NCI-H187 treated with DMSO at 0.1 percent for 48 hours (cell line): ENCODE measurements around the gene IGFL3.
A peak's percentile ranks its signal among the peaks of the same experiment; 100 is the strongest.
"Not testable (repeated sequence)": the region's sequence is repeated elsewhere in the genome, so short reads cannot be mapped to it uniquely, and the experiment has no call there.

Source experiments
- DNase-seq: peaks from one replicate; lab custom pipeline; 2025; lab: John Stamatoyannopoulos, UW

IGFL3 gene

DNA sequence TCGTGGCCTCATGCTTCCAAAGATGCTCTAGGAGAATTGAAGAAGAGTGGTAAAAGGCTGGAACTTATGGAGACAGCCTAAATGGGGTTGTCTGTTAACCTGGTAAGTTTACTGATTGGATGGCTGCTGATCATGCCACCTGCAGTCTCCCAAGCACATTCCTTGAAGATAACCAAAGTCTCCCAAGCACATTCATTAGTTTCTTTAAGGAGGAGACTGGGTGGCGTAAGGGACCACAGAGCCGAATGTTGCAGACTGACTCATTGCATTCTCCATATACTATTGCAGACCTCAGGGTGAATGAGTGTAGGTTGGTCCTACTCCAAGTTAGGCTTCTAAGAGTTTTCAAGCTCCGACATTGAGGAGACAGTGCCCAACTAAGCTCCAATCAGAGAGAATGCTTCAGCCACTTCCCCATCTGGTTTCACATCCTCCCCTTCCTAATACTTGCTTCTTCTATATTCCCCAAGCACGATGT, at the start of gene IGFL3:
Gene IGFL3, minus strand, starts transcription at position 51 of the 478 bp plus-strand sequence. Its CDS starts 39 bp downstream, at position 12.
- no peak for DNase-seq

DNA sequence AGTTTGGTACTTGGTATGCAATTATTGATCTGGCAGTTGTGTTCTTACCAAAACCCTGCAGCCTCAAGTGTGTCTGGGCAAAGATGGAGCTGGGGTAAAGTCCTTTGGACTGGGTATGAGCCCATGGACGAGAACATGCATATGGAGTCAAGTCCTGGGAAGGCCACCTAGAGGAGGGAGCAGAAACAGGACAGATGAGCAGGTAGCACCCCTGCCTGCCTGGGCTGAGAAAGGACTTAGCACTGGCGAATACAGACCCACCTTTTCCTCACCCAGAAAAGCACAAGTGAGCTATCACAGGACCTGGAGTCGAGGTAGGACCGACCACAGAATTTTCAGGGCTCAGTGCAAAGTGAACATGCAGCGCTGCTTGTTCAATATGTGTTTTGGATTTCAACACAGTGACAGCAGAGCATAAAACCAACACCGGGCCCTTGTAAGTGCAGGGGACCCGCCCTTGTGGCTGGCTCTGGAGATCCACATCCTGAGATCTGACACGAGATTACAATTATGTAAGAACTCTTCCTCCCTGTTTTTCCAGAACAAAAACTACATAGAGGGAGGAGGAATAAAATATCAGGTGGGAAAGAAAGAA, 49.5 kb upstream of the IGFL3 start:
- DNase-seq = no peak

DNA sequence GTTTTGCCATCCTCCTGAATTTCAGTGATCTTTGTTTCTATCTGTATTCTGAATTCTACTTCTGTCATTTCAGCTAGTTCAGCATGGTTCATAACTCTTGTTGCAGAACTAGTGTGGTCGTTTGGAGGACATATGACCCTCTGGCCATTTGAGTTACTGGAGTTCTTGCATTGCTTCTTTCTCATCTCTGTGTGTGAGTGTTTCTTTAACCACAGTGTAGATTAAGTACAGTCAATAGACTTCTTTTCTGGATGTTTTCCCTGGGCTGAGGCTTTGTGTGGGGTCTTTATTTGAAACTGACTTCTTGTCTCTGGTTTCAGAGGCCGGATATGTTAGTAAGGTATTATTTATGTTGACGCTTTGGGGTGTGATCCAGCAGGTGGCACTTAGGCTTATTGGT, 38.2 kb upstream of the IGFL3 start:
- DNase-seq = no peak

DNA sequence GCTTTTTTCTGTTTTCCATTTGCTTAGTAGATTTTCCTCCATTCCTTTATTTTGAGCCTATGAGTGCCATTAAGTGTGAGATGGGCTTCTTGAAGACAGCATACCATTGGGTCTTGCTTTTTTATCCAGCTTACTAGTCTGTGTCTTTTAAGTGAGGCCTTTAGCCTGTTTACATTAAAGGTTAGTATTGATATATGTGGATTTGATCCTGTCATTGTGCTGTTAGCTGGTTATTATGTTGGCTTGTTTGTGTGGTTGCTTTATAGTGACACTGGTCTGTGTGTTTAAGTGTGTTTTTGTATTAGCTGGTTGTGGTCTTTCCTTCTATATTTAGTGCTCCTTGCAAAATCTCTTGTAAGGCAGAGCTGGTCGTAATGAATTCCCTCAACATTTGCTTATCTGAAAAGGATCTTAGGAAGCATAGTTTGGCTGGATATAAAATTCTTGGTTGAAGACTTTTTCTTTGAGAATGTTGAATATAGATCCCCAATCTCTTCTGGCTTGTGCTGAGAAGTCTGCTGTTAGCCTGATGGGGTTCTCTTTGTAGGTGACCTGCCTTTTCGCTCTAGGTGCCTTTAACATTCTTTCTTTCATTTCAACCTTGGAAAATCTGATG, 37.3 kb upstream of the IGFL3 start:
- DNase-seq = not testable (repeated sequence)

DNA sequence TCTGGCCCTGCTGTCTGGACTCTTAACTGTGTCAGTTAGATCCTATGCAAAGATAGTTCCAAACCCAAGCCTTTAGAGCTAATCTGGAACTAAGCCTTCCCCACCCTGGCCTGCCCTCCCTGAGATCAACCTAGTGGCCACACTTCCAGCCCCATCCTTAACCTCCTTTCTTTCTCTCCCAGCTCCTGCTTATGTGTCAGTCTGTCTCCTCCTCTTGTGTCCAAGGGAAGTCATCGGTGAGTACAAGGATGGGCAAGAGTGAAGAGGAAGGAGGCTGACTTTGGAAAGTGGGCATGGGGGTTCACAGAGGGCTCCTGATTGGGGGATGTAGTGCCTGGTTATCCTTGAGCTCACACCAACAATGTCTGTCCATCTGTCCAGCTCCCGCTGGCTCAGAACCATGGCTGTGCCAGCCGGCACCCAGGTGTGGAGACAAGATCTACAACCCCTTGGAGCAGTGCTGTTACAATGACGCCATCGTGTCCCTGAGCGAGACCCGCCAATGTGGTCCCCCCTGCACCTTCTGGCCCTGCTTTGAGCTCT, 35.8 kb upstream of the IGFL3 start:
- no peak for DNase-seq

DNA sequence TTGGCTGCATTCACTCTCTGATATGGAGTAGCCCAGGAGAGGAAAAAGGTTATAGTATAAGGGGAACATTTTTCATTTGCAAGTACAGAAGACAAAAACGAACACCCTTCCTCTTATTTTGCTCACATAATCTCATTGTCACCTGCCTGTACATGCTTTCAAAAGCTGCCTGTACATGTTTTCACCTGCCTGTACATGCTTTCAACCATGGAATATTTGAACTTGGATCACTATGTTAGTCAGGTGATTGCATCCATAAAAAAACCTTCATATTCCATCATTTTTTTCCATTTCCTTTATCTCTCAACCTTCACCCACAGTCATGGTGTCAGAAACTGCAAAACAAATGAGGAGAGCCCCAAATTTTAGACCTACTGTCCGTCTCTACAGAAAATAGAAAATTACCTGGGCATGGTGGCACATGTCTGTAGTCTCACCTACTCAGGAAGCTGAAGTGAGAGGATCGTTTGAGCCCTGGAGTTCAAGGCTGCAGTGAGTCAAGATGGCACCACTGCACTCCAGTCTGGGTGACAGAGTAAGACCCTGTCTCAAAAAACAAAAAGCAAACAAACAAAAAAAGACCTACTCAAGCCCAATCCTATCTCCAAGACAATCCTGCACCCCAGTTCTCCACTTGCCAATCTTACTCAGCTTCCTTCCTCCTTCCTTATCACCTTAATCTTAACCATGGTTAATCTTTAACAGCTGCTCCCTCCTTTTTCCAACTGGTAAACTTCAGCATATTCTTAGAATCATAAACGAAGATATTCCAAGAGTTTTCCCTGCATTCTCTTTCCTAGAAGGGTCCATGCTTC, 35.1 kb upstream of the IGFL3 start:
- DNase-seq = no peak

DNA sequence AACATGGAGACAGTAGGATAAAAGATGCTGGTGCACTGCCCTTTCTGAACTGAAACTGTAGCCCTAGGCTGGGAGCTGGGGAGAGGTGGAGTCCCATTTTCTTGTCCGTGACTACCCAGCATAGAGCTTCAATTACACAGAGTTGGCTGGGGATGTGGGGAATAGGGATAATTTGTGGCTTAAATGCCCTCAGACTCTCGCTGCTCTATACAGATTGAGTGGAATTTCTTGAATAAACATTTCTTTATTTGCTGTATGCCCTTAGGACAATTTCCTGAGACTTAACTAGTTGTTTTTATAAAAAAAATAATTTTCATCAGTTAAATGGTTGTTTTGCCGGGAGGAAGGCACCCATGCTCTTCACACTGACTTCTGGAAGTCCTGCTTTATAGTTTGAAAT, 30.7 kb upstream of the IGFL3 start:
- no peak for DNase-seq

DNA sequence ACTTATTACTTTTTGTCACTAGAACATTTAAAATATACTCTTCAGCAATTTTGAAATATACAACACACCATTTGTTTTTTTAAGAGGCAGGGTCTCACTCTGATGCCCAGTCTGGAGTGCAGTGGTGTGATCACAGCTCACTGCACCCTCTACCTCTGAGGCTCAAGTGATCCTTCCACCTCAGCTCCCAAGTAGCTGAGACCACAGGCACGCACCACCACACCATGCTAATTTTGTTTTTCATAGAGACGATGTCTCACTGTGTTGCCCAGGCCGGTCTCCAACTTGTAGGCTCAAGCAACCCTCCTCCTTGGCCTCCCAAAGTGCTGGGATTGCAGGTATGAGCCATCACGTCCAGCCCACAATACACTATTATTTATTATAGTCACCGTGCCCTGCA, 26.1 kb upstream of the IGFL3 start:
- DNase-seq = no peak

DNA sequence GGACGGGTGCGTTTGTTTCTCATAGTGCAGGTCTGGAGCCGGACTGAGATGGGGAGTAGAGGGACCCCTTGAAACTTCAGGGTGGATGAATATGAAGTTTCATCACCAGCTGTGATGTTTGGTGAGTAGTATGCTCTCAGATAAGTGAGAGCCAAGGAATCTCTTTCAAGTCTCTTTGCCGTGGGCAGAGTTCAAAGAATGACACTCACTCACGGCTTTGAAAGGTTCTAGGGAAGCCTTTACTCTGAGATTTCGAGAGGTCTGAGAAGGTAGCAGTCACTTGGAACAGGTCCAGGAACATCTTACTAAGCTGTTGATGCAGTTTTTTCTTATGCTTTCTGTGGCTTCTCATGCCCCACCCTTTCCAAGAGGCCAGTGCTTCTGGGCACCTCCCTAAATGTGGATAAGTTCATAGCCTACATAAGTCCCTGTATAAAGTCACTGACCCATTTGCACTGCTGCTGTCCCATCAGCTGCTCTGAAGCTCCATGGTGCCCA, 23.4 kb upstream of the IGFL3 start, which contains the start of gene IGFL2:
Gene IGFL2, plus strand, starts transcription at position 448 of the 498 bp plus-strand sequence. Its CDS starts 41 bp downstream, at position 489.
- DNase-seq = no peak

DNA sequence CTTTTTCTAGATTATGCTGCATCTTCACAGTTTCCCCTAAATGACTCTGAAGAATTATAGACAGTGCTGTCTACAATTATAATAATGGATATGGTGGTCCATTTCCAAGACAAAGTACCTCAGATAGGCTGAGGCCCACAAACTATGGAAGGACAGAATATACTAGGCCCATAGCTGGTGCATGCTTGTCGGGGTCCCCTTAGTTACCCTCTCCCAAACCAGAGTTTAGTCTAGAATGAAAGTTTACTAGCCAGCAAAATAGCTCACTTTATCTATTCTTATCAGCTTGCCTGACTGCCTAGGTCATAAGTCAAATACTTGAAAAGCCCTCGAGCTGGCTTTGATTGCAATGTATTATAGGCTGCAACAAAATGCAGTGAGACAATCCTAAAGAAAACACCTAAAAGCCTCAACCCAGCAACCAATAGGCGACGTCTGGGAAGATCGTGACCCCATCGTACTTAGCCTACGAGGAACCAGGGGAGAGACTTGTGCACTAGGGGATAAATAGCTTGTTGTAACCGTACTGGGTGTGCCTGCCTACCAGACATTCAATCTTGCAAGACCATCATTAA, 22.8 kb upstream of the IGFL3 start:
- DNase-seq = no peak

DNA sequence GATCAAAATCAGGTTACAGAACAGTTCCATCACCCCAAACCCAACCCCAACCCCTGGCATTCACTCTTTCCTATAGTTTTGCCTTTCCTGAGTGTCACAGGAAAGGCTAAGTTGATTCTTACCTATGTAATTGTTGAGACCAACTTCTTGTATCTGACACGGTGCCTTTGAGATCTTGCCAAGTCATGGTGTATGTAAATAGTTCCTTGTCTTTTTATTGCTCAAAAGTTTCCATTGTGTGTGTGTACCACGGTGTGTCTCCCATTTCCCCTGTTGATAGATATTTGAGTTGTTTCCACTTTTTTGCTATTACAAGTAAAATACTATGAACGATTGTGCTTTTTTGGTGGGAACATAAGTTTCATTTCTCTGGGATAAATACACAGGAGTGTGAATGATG, 20.3 kb upstream of the IGFL3 start:
- no peak for DNase-seq

DNA sequence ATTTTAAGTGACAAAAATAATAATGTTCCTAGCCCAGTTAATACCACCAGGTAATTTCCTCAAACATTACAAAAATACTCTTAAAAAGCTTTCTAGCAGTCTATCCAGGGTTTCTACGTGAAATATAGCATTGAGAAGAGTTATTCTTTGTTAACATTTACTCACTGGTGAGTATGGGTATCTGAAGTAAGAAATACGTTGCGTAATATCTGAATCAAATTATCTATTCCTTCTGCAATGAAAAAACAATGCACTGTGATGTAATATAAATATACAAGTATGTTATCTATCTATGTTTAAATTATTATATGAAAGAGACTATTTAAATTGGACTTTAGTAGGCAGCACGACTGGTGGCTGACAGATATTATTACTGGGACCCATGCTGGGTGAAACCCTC, 17.8 kb upstream of the IGFL3 start:
- no peak for DNase-seq

DNA sequence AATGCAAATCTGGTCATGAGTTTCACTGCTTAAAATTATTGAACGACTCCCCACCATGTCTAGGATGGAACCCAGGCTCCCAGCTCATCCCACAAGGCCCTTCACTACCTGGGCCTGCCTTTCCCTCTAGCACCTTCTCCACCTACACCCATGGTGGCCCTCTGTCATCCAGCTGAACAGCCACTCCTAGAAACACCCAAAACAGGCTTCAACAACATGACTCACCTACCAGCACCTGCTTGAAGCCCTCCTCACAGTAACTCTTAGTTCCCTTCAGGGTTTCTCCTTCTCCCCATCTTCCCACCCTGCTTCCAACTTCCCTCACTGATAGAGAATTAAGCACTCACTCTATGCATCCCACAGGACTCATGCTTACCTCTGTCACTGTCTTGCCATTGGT, 16.9 kb upstream of the IGFL3 start:
- no peak for DNase-seq

DNA sequence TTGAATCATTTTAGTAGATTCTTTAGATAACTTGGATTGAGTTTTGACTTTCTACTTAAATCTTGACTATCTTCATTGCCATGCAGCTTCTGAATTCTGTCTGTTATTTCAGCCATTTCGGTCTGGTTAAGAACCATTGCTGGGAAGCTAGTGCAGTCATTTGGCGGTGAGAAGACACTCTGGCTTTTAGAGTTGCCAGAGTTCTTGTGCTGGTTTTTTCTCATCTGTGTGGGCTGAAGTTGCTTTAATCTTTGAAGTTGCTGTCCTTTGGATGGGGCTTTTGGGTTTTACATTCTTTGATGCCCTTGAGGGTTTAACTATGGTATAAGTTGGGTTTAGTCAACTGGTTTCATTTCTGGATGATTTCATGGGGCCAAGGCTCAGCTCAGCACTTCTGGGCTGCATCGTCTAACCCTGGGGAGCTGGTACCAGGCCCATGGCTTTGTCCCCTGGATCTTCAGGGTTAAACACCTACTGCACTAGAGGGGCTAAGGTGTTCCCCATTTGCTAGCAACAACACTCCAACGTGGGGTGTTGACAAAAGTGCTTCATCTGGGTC, 13.5 kb upstream of the IGFL3 start:
- no peak for DNase-seq

DNA sequence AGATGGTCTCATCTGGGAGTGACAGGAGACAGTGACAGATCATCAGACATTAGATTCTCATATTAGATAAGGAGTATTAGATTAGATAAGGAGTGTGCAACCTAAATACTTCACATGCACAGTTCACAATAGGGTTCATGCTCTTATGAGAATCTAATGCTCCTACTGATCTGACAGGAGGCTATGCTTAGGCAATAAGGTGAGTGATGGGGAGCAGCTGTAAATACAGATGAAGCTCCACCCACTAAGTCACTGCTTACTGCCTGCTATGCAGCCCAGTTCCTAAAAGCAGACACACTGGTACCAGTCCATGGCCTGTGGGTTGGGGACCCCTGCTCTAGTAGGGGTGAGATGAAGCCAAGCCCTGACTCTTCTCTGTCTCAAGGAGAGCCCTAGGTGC, 10.0 kb upstream of the IGFL3 start:
- DNase-seq = no peak

DNA sequence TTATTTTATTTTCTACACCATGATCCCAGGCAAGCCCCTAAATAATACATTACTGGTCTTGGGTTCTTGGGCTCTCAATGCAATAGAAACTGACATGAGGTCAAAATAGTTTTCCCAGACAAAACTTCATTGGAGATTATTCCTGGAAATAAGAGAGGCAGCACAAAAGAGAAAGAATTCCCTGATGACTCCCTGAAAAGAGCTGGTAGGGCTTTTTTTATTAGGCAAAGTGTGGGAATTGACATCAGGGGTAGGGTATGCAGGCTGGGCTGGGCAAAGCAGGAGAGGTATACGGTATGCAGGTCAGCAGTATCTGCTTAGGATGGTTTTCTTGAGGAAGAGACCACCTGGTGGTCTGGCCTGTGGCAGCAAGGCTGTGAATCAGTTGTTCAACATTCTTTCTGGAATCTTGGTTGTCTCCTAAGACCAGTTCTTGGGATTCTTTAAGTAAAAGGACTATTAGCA, 9.3 kb upstream of the IGFL3 start:
- no peak for DNase-seq

DNA sequence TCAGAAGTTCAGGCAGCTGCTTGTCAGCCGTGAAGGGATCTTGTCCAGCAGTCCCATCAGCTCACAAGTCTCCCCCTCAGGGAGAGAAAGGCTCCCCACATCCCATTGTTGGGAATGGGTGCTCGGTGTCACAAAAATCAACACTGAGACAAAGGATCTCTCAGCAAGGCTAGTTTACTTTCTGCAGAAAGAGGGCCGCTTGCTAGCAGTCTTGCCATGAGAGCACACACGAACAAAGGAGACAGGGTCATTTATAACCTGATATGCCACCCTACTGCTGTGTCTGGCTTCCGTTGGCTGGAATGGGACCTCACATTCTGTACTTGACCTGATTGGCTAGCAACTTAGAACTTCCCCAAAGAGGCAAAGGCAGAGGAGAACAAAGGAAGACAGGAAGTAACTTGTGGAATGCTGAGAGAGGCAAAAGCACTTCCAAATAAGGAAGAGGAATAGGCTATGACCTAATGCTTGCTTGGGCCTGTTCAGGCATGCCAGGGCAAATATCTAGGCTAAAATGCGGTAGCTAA, 8.7 kb upstream of the IGFL3 start:
- peak; percentile 36 for DNase-seq

DNA sequence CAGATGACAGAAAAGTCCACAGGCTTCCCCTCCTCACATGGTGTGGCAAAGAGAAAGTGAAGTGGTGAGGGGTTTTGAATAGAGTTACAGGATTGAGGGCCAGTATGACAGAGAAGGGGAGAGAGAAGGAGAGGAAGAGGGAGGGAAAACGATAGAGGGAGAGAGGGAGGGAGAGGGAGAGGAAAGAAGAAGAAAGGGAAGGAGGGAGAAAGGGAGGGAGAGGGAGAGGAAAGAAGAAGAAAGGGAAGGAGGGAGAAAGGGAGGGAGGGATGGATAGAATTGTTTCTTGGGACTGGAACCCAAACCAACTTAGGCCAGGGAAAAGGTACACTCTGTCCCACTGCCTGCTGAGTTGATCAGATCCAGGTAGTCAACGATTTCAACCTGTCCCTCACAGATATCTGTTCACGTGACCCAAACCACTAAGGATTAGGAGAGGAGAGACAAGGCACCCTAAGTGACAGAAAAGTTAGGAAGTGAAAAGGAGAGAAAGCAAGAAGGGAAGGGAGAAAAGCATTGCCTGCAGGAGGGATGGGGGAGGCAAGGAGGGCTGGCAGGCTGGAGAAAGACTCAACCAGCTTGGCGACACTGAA, 8.1 kb upstream of the IGFL3 start:
- DNase-seq = no peak

DNA sequence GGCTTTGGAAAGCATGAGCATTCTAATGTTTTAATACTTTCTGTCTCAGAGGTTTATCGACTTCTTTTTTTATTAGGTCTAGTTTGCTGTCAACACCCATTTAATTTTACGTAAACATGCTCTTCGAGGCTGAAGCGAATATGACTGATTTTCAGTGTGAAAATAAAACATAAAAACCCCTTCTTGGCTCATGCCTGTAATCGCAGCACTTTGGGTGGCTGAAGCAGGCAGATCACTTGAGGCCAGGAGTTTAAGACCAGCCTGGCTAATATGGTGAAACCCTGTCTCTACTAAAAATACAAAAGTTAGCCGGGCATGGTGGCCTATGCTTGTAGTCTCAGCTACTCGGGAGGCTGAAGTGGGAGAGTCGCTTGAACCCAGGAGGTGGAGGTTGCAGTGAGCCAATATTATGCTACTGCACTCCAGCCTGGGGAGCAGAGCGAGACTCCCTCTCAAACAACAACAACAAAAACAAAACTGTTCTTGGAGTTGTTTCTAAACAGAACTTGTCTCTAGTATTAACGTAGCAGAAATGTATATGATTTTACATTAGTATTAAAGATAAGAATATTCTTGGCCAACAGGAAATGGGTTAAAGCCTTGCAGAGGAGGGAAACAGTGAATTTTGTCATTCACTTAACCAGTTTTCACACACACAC, 7.1 kb upstream of the IGFL3 start:
- no peak for DNase-seq

DNA sequence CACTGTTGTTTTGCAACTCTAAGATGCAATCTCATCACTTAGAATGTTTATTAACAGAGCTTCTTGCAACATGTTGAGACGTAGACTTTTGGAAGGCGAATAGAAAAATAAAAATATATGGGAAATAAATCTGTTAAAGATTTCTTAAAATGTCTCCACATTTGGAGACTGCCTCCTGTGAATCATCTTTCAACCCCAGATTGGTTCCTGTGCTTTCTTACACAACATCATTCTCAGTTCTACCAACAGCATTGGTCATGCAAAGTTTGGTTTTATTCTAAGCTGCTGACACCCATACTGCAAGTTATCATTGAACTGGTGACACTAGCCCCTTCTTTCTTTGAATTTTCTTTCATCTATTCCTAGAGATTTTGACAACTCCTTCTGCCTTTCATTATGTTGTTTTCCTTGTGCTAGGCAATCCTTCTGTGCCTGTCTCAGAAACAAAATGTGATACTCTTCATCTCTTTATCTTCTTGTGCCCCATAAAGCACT, 1.6 kb upstream of the IGFL3 start:
- DNase-seq = no peak
